Measurements from ENCODE around the gene PPP1R37. TPM values are rescaled to one million over a fixed set of nuclear protein-coding genes. Genes with fewer than 3 reads are reported as not detected.

The PPP1R37 gene
- polyA plus RNA-seq, 12 donors = 15.0 to 43.3 (median 20.3) TPM; not detected in 1

DNA sequence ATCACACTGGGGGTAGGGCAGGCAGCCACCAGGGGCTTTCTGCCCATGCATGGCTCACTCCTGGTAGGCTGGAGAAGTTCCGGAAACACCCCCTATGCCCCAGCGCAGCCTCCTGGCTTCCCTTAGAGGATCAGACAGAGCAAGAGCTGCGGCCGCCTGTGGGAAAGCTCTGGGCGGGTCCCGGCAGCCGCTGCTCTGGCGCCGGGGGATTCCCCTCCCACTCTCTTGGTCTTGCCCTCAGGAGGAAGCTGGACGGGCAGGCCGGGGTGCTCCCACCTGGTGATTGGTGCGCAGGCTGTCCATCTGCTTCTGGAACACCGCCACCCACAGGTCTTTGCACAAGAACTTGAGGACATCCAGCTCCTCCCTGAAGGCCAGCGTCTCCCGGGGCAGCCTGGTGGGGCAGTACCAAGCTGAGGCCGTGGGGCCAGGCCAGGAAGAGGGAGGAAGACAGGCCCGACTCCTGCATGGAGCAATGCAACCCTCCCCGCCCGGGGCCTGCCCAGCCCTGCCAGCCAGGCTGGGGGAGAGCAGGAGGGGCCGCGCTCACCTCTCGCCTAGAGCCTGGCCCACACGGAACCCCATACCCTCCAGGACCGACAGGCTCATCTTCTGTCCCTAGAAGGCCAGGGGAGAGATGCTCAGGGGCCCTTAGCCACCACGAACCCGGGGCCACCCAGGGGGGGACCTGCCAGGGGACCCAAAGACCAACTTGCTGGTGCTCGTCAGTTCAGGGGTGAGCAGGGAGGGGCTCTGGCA lies 71.8 kb downstream of the PPP1R37 start:
- no peak for DNase-seq

DNA sequence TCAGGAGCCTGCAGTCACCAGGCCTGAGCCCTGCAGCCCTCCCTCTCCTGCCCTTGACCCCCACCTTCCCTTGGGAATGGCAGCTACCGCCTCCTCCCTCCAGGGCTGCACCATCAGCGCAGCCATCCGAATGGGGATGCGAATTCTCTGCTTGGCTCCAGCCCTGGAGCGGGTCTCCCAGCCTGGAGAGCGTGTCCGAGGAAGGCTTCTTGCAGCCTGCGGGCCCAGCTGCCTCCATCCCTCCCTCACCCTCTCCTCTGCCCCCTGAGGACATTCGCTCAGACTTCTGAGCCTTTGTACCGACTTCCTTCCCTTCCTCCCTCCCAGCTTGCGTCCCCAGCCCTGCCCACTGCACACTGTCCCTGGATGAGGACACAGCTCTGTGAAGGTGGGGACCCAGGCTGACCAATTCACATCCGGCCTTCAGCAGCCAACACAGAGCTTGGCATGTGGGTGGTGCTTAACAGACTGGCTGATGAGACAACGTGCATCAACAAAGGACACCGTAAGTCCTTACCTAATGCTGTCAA lies 73.8 kb downstream of the PPP1R37 start:
- no peak for DNase-seq

DNA sequence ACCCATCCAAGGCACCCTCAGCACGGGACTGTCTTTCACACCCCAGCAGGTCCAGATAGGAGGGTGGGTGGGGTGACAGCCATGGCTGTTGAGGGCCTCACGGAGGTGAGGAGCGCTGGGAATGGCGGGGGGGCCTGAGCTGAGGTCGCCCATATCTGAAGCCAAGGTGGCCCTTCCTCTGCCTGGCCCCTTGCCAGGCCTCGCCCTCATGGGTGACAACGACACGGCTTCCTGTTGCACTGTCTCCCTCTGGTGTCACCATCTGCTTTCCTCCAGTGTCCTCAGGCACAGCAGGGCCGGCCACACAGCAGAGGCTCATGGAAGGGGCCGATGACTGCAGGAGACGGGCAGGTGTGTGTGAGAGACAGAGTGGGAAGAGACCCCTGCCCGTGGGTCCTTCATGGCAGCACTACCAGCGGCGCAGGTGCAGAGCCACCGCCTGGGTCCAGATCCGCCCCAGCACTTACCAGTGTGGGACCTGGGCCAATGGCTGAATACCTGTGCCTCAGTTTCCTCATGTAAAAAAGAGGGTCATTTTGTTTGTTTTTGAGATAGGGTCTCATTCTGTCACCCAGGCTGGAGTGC lies 75.9 kb downstream of the PPP1R37 start:
- no peak for DNase-seq

DNA sequence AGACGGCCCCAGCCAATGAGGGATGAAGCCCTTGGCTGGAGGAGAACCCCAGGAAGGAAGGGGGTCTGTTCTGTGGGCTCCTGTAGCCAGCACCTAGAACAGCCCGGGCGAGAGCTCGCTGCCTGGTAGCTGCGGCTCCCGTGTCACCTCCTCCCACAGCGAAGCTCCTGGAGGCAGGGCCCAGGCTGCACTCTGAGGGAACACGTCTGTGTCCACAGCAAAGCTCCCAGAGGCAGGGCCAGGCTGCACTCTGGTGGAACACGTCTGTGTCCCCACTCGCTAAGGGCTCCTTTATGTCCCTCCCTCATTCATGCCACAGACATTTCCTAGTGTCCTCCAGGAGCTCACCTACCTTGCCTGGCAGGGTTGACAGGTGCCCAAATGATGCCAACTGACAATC lies 76.6 kb downstream of the PPP1R37 start:
- DNase-seq = no peak

DNA sequence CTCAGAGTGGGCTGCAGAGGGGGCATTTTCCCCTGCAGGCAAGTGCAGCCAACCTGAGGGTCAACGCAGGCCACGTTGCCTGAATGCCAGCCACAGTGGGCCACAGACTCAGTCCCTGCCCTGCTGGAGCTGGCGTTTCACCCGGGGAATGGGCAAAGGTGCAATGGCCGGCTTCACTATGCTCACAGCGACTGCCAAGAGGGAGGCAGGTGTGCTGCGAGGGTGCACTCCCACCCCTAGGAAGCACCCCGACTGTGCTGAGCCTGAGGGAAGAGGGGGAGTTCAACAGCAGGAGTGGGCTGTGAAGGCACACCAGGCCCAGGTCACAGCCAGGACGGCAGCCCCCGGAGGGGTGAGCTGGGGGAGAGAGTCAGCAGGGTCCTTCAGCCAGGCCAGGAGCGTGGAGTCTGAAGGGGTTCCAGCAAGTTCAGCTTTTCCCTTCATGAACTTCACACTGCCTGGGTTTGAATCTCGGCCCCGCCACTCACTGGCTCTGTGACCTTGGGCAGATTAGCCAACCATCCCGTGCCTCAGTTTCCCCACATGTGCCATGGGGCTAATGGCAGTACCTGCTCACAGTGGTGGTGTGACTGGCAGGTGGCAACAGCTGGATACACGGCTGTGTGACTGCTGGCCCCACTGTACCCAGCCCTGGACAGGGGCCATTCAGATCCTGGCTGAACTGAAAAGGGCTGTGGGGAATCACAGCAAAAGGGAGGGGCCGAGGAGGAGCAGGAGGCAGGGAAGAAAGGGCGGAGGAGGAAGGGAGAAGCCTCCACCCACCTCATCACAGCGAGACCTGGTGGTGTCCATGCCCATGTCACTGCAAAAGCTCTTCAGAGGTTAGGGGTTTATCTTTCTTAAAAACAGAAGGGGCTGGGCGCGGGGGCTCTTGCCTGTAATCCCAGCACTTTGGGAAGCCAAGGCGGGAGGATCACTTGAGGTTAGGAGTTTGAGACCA lies 77.4 kb downstream of the PPP1R37 start:
- no peak for DNase-seq

DNA sequence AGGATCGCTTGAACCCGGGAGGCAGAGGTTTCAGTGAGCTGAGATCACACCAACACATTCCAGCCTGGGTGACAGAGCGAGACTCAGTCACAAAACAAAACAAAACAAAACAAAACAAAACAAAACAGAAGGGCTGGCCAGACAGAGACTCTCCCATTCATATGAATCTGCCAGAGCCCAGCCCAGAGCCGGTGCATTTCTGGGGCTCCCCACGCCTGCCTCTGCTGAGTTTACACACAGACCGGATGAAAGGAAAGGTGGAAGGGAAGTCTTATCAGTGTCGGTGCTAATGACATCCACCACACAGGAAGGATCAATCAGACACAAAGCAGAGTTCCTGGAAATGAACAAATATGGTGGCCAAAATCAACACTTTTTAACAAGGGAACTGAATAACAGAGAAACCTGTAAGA lies 78.2 kb downstream of the PPP1R37 start:
- no peak for DNase-seq

DNA sequence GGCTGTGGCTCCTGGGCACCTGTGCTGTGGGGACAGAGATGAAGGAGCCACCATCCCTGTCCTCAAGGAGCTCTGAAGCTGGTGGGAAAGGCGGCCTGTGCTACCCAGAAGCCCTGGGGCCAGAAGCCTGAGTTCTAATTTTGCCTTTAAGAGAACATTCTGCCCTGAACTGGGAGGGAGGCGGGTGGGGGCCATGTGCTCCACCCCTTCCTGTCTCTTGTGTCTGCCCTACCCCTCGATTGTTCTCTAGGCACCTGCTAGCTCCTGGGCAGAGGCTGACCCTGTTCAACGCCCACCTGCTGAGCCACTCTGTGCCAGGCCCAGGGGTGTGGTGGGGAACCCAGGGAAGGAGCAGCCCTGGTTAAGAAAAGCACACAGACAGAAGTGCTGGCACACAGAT lies 79.2 kb downstream of the PPP1R37 start:
- DNase-seq = no peak

DNA sequence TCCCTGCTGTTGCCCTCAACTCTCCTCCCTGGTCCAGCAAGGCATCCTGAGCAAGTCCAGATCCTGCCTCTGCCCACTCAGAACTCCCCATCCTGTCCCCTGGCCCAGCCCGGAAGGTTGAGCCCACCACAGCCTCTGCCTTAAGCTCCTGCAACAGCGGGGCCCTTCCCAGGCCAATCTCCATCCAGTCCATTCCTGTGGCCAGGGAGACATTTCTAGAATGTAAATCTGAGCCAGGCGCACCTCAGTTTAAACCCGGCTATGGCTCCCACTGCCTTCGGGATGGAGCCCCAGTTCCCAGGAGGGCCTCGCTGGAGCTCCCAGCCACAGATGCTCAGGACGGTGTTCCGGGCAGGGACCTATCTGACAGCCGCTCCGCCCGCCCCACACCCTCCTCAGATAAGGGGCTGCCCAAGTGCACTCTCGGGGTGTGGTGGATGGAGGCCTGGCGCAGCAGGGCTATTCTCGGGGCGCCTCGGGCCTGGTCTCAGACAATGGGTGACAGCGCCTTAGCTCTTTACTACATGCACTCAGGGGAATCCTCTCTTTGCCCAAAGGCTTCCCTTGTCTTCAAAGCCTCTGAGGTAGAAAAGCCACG lies 79.7 kb downstream of the PPP1R37 start:
- no peak for DNase-seq

DNA sequence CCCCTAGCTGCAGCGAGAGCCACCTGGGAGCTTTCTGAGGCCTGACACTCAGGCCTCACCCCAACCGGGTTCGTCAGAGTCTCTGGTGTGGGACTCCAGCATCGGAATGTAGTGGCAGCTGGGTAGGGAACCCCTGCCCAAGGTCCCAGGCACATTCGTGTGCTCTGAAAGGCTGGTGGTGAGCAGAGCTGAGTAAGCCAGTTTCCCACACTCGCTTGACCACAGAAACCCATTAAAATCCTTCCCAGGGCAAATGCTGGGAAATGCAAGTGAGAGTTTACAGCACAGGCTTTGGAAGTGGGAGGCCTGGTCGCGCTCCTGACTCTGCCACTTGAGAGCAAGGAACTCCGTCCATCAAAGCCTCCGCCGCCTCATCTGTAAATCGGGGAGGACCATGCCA lies 80.8 kb downstream of the PPP1R37 start:
- DNase-seq = no peak

DNA sequence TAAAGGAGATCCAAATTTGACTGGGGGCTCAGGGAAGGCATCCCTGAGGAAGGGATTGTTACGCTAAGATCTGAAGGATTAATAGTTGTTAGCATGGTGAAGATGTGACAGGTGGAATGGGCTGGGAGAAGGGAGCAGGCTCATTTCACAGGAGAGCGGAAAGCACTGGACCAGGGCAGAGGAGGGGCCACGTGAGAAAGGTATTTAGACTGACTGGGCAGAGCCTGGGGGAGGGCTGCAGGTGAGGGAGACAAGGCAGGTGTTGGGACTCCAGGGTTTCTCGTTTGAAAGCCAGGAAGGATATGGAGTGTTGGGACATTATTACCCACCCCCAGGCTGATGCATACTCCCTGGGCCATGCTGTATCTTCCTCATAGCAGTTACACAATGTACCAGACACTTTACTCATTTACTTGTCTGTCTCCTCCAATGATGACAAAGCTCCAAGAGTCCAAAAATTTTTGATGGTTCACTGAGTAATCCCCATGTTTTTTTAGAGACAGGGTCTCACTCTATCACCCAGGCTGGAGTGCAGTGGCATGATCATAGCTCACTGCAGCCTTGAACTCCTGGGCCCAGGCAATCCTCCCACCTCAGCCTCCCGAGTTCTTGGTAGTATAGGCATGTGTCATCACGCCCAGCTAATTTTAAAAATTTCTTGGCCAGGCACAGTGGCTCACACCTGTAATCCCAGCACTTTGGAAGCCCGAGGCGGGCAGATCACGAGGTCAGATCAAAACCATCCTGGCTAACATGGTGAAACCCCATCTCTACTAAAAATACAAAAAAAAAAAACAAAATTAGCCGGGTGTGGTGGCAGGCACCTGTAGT lies 82.8 kb downstream of the PPP1R37 start:
- no peak for DNase-seq

DNA sequence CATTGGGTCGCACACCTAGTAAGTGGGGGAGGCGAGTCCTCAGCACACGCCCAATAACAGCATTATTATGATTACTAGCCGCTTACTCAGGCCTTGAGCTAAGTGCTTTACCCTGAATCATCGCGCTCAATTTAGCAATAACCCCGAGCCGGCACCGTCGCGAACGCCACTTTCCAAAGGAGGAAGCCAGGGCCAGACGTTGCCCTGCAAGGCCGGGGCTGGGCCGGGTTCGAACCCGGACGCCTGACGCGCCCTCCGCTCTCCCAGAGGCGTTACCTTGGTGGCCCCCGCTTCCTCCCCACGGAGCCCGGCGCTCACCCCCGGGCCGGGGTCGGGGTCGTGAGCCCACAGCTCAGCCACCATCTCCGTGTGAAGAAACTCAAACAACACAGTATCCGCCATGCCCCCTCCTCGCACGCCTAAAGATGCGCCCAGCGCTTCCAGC lies 84.9 kb downstream of the PPP1R37 start, which contains the start of gene TRAPPC6A:
TSS of gene TRAPPC6A (minus strand) at position 421 of the 445 bp plus-strand sequence. CDS start at position 402, 19 bp downstream.
- no peak for DNase-seq

DNA sequence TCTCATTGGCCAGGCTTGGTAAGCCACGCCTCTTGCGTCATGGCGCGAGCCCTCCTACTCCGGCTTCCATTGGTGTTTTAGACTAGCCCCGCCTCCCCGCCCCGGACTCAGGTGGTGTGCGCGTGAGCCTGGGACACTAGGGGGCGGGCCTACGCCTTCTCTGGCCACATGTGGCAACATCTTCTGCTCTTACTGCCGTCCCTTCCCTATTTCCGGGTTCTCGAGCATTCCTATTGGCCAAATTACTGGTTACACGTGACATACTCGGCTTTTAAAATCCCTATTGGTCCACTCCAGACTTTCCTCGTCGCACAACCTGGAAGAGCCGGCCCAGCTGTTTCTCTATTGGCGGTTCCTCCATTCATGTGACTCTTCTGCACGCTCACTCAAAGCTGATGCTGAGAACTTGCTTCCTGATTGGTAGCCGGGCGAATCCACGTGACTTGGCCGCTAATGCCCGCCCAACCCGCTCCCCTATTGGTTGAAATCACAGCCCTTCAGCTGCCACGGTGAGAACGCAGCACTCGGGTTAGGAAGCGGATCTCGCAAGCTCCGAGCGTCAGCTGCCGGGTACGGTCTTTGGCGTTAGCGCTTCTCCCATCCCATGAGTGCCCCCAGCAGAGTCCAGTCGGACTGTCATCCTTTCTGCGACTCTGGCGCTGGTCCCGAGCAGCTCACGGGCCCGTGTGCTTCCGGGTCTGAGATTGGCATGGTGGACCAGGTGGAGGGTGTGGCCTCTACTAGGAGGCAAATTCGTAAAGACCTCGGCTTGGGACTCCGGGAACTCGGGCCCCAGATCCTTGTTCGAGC lies 85.5 kb downstream of the PPP1R37 start, which contains the start of gene BLOC1S3:
TSS of gene BLOC1S3 (plus strand) at position 523 of the 810 bp plus-strand sequence. CDS start 513 bp downstream, outside the sequence.
- DNase-seq = peak; percentile 99

DNA sequence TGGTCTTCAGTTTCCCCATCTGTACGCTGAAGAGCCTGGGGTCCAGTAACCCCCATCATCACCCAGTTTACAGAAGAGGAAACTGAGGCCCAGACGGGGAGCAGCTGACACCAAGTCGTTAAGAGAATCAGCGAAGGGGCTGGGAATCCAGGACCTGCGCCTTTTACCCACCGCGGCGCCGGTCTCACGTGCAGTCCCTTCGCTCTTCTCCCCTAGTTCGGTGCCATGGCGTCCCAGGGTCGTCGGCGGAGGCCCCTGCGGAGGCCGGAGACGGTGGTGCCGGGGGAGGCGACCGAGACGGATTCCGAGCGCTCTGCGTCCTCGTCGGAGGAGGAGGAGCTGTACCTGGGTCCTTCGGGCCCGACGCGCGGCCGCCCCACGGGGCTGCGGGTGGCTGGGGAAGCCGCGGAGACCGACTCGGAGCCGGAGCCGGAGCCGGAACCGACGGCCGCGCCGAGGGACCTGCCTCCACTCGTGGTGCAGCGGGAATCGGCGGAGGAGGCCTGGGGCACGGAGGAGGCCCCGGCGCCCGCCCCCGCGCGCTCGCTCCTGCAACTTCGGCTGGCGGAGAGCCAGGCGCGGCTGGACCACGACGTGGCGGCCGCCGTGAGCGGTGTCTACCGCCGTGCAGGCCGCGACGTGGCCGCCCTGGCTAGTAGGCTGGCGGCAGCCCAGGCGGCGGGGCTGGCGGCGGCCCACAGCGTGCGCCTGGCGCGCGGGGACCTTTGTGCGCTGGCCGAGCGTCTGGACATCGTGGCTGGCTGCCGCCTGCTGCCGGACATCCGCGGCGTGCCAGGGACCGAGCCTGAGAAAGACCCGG lies 86.3 kb downstream of the PPP1R37 start:
- no peak for DNase-seq

DNA sequence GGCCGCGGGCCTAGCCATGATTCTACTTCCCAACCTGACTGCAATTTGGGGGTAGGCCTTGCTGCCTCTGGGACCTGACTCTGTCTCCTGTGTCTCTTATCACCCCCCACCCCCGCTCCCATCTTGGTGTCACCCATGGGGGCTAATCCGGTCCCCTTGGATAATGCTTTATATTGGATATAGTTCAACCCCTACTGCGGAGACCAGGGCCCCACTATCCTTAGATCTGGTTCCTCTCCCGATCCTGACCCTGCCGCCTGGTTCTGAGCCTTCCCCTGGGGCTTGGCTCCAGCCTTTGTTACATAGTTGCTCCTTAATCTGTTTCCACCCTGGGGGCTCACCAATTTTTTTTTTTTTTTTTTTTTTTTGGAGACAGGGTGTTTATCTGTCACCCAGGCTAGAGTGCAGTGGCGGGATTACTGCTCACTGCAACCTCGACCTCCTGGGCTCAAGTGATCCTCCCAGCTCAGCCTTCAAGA lies 87.0 kb downstream of the PPP1R37 start:
- DNase-seq = no peak

DNA sequence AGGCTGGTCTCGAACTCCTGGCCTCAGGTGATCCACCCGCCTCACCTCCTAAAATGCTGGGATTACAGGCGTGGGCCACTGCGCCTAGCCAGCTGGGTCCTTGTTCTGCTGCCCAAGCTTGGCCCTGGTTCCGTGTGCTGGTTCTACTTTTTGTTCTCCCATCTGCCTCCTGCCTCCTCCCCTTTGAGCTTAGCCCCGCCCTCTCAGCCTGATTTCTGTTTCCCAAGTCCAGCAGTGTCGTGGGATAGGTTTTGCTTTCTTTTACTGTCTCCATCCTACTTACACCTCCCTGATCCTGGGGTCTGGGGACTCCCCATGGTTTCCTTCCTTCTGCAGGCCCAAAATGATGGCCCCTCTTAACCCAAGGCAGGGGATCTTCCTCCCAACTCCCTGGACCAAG lies 88.0 kb downstream of the PPP1R37 start:
- DNase-seq = no peak

DNA sequence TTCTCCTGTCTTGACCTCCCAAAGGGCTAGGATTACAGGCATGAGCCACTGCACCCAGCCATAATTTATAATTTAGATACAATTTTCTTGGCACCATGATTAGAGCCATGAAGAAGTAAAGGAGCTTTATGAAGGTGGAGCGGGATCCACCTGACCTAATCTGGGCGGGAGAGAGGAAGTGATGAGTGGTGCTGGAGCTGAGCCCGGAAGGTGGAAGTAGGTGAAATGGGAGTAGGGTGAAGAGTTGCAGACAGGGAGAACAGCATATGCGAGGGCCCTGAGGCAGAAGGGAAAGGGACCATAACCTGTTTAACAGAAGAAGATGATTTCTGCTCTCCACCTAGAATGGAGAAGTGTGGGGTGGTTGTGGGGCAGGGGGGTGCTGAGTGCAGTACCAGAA lies 89.8 kb downstream of the PPP1R37 start:
- no peak for DNase-seq

DNA sequence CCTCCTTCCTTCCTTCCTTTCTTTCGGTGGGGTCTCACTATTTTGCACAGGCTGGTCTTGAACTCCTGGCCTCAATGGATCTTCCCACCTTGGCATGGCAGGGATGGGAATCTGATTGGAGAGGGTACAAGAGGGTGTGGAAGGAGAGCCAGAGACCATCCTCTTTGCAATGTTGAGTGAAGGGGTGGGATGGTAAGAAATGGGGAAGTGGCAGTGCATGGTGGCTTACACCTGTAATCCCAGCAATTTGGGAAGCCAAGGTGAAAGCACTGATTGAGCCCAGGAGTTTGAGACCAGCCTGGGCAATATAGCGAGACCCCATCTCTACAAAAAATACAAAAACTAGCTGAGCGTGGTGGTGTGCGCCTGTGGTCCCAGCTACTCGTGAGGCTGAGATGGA lies 91.1 kb downstream of the PPP1R37 start:
- DNase-seq = no peak

DNA sequence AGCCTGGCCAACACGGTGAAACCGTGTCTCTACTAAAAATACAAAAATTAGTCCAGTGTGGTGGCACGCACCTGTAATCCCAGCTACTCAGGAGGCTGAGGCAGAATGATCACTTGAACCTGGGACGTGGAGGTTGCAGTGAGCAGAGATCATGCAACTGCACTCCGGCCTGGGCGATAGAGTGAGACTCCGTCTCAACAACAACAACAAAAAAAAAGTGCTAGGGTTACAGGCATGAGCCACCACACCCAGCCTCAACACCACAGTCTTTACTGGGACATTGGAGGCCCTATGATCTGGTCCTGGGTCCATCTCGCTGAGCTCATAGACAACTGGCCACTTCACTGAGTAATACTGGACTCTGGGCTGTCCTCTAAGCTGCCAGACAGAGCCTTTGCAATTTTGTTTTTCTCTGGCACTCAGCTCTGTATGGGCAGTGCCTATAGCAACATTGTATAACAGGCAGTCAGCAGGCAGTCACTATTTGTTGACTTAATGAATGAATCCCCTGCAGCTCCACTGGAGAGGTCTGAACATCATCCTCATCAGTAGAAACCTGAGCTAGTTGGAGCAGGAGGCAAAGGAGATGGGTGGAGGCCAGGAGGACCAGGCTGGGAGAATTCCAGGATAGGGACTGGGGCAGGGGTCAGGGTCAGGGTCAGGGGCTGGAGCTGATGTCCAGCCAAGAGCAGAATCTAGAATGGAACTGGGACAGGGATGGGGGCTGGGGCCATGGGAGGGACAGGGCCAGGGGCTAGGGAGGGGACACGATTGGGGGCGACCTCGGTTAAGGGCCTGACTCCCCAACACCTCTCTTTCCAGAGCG lies 93.7 kb downstream of the PPP1R37 start:
- no peak for DNase-seq

Measured in muscle of arm (tissue), 12 donors.